GM11168 (cell line): ENCODE measurements around the gene COL7A1.
"Not testable (repeated sequence)": the region's sequence is repeated elsewhere in the genome, so short reads cannot be mapped to it uniquely, and the experiment has no call there.

ENCODE experiments used
- in situ Hi-C: fragments of 300-500 bp; cut with MboI; formaldehyde crosslinking; loops from one replicate; pipeline ENCODE4 v1.12.0; 2022; ENCODE audit warnings: low sequenced_read_pairs; ENCODE audit not compliant: unreplicated experiment

COL7A1 gene

GRCh38 chr3:48548729-48549705, 46.1 kb downstream of the COL7A1 start:
- in situ Hi-C loops, result no loop called here

GRCh38 chr3:48548126-48548525, 47.0 kb downstream of the COL7A1 start:
- in situ Hi-C loops, result no loop called here

- in situ Hi-C loops, result no loop called here
Measured at GRCh38 chr3:48546203-48546829, 48.8 kb downstream of the COL7A1 start.

GRCh38 chr3:48544141-48544540, 51.0 kb downstream of the COL7A1 start:
- in situ Hi-C loops, result no loop called here

GRCh38 chr3:48543271-48543866, 51.8 kb downstream of the COL7A1 start:
- in situ Hi-C loops, result no loop called here

GRCh38 chr3:48538451-48538850, 56.7 kb downstream of the COL7A1 start:
- in situ Hi-C loops, result no loop called here

- in situ Hi-C loops, result no loop called here
Measured at GRCh38 chr3:48536785-48537184, 58.3 kb downstream of the COL7A1 start.

- in situ Hi-C loops, result no loop called here
Measured at GRCh38 chr3:48536116-48536515, 59.0 kb downstream of the COL7A1 start.

GRCh38 chr3:48535578-48535977, 59.6 kb downstream of the COL7A1 start:
- in situ Hi-C loops, result no loop called here

GRCh38 chr3:48532977-48533337, 62.2 kb downstream of the COL7A1 start:
- in situ Hi-C loops, result no loop called here

GRCh38 chr3:48532271-48532976, 62.7 kb downstream of the COL7A1 start:
- in situ Hi-C loops, result no loop called here

GRCh38 chr3:48530701-48531100, 64.4 kb downstream of the COL7A1 start:
- in situ Hi-C loops, result not testable (repeated sequence)

- in situ Hi-C loops, result no loop called here
Measured at GRCh38 chr3:48528754-48529153, 66.4 kb downstream of the COL7A1 start.

- in situ Hi-C loops, result no loop called here
Measured at GRCh38 chr3:48528048-48528447, 67.1 kb downstream of the COL7A1 start.

GRCh38 chr3:48524970-48525369, 70.2 kb downstream of the COL7A1 start:
- in situ Hi-C loops, result no loop called here

GRCh38 chr3:48521635-48522034, 73.5 kb downstream of the COL7A1 start:
- in situ Hi-C loops, result no loop called here

- in situ Hi-C loops, result no loop called here
Measured at GRCh38 chr3:48519277-48519643, 75.9 kb downstream of the COL7A1 start.

- in situ Hi-C loops, result no loop called here
Measured at GRCh38 chr3:48518638-48519276, 76.4 kb downstream of the COL7A1 start.

- in situ Hi-C loops, result no loop called here
Measured at GRCh38 chr3:48518069-48518468, 77.1 kb downstream of the COL7A1 start.

- in situ Hi-C loops, result no loop called here
Measured at GRCh38 chr3:48516571-48516970, 78.6 kb downstream of the COL7A1 start.
